Measurements from ENCODE around the gene NCF2.

NCF2 gene

GRCh38 chr1:183582021-183582713 is 8.1 kb downstream of the NCF2 start:
- DNase-seq: no peak

- DNase-seq: peak; percentile 13
Observed at GRCh38 chr1:183580281-183580682, 10.0 kb downstream of the NCF2 start.

GRCh38 chr1:183578856-183579255 is 11.4 kb downstream of the NCF2 start:
- no peak for DNase-seq

GRCh38 chr1:183577897-183578465 is 12.3 kb downstream of the NCF2 start:
- DNase-seq: no peak

- no peak for DNase-seq
Observed at GRCh38 chr1:183576537-183576936, 13.7 kb downstream of the NCF2 start.

GRCh38 chr1:183575606-183576005 is 14.7 kb downstream of the NCF2 start:
- no peak for DNase-seq

- peak; percentile 42 for DNase-seq
Observed at GRCh38 chr1:183572721-183573120, 17.5 kb downstream of the NCF2 start.

GRCh38 chr1:183571678-183572268 is 18.5 kb downstream of the NCF2 start:
- DNase-seq: peak; percentile 68

GRCh38 chr1:183570451-183570850 is 19.8 kb downstream of the NCF2 start:
- DNase-seq: no peak

GRCh38 chr1:183569801-183570200 is 20.5 kb downstream of the NCF2 start:
- no peak for DNase-seq

- peak; percentile 17 for DNase-seq
Observed at GRCh38 chr1:183569141-183569540, 21.1 kb downstream of the NCF2 start.

GRCh38 chr1:183568176-183569021 is 21.9 kb downstream of the NCF2 start:
- DNase-seq: no peak

GRCh38 chr1:183567584-183567983 is 22.7 kb downstream of the NCF2 start:
- DNase-seq: no peak

GRCh38 chr1:183566026-183566425 is 24.2 kb downstream of the NCF2 start:
- no peak for DNase-seq

- no peak for DNase-seq
Observed at GRCh38 chr1:183565261-183565660, 25.0 kb downstream of the NCF2 start.

- no peak for DNase-seq
Observed at GRCh38 chr1:183562701-183563100, 27.6 kb downstream of the NCF2 start.

GRCh38 chr1:183559061-183559460 is 31.2 kb downstream of the NCF2 start:
- DNase-seq: no peak

GRCh38 chr1:183554577-183554976 is 35.7 kb downstream of the NCF2 start:
- DNase-seq: no peak

- no peak for DNase-seq
Observed at GRCh38 chr1:183553764-183554163, 36.5 kb downstream of the NCF2 start.

- no peak for DNase-seq
Observed at GRCh38 chr1:183553331-183553730, 36.9 kb downstream of the NCF2 start.

- DNase-seq: no peak
Observed at GRCh38 chr1:183552891-183553290, 37.4 kb downstream of the NCF2 start.

GRCh38 chr1:183552441-183552840 is 37.8 kb downstream of the NCF2 start:
- DNase-seq: no peak

- DNase-seq: no peak
Observed at GRCh38 chr1:183551924-183552323, 38.3 kb downstream of the NCF2 start.

GRCh38 chr1:183550915-183551314 is 39.3 kb downstream of the NCF2 start:
- no peak for DNase-seq

Data from HCEC 1CT (cell line).